Stimulated activated naive B cell treated with anti-CD40 and anti-IgM and Interleukin-4, amounts not matched to agents 10 μg/mL and 1 μg/mL and 100 μg/mL, for 72 hours (primary cell): Measurements from ENCODE around the gene LARGE2.
A peak's percentile ranks its signal among the peaks of the same experiment; 100 is the strongest.

ENCODE experiments used
- ATAC-seq, 2 donors: fragments of 150-1000 bp; cut with Tn5 transposase; replicated peaks; 2 replicates each; pipeline ENCODE4 v1.10.0; 2021; ENCODE audit warnings: moderate library complexity in 1 of 2
- DNase-seq: peaks from one replicate; pipeline ENCODE4 v3.0.0; 2021
- H3K27ac Mint-ChIP-seq: one replicate; pipeline ENCODE4 v1.8.0; 2022; ENCODE audit warnings: mild to moderate bottlenecking, mixed read lengths
- H3K27me3 Mint-ChIP-seq, 2 donors: one replicate each; pipeline ENCODE4 v1.8.0; 2022; ENCODE audit warnings: mixed read lengths in 2 of 2
- H3K36me3 Mint-ChIP-seq, 2 donors: one replicate each; pipeline ENCODE4 v1.8.0; 2022; ENCODE audit warnings: mixed read lengths in 2 of 2, mild to moderate bottlenecking in 1 of 2
- H3K4me1 Mint-ChIP-seq, 2 donors: one replicate each; pipeline ENCODE4 v1.8.0; 2022; ENCODE audit warnings: mixed read lengths in 2 of 2, mild to moderate bottlenecking in 1 of 2
- H3K4me3 Mint-ChIP-seq, 2 donors: one replicate each; pipeline ENCODE4 v1.8.0; 2022; ENCODE audit warnings: mild to moderate bottlenecking in 2 of 2, mixed read lengths in 2 of 2, moderate library complexity in 1 of 2
- H3K9me3 Mint-ChIP-seq, 2 donors: one replicate each; pipeline ENCODE4 v1.8.0; 2022; ENCODE audit warnings: mixed read lengths in 2 of 2, mild to moderate bottlenecking in 1 of 2

The LARGE2 gene

DNA sequence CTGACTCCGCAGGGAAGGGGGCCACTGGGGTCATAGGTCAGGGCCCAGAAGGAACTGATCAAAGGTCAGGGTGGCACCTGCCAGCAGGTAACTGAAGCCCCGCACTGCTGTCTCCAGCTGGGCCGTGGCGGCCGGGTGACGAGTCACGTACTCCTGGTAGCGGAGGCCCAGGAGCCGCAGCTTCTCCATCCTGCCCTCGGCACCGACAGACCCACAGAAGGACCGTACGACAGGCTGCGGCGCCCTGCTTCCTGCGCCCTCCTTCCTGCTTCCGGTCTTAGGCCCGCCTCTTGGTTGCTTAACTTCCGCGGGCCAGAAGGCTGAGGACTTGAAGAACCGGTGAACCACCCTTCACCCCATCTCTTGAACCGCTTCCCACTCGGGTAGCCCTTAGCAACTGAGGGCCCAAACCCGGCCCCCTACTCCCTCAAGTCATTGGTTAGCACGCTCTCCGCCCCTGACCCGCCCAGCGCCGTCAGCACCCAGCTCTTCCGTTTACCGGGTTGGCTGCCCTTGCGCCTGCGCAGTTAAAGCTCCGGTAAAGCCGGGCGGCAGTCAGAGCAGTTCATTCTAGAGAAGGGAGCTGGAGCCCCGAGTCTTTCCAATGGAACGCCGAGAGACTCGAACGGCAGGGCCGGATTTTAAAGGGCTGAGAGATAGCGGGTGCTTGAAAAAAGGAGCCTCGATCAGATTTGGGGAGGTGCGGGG, 4.7 kb upstream of the LARGE2 start, which contains the start of gene PEX16:
TSS of gene PEX16 (minus strand) at position 255 of the 708 bp plus-strand sequence. CDS start at position 189, 66 bp downstream.
- Mint-ChIP-seq H3K27ac (peak within 1 kb of the TSS; percentile 99), H3K36me3 (peaks cover 24 to 25% of the 10 kb centered on the region in 2 donors), H3K4me3 (peak within 1 kb of the TSS; percentile 98 to 100), H3K9me3 (no peaks in the 10 kb centered on the region), H3K4me1 (peaks cover 37 to 75% of the 10 kb centered on the region in 2 donors), H3K27me3 (no peaks in the 10 kb centered on the region)
- peak; percentile 92 to 93 for ATAC-seq
- DNase-seq: peak; percentile 98

DNA sequence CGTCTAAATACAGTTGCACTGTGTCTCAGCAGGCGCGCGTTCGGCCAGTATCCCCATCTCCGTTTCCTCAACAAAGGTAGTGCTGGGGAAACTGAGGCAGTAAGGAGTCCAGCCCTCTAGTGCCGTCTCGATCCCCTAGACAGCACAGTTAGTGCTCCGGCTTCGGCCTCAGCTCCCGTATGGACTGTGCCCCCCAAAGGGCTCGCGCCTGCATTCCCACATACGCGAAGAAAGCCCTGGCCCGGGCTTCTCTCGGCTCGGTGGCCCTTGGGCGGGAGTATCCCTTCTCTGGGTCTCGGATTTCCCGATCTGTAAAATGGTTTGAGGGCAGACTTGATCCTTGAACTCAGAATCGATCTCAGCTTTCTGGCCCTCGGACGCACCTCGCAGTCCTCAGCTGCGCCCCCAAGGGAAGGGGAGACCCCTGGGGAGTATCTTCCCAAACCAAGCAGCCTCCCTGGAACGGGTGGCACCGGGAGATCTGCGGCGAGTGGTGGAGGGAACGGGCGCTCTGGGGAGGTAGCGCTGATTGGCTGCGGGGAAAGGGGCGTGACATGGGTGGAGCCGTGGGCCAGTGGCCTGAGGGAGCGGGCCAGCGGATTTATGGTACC, 4.0 kb upstream of the LARGE2 start:
- DNase-seq: peak; percentile 54
- ATAC-seq: peak; percentile 44 to 46
- peak overlapping the region; percentile 98 to 100 for H3K4me3 Mint-ChIP-seq
- peak overlapping the region; percentile 99 for H3K27ac Mint-ChIP-seq
- peaks cover 20 to 25% of the 10 kb centered on the region in 2 donors for H3K36me3 Mint-ChIP-seq
- H3K9me3 Mint-ChIP-seq: no peaks in the 10 kb centered on the region
- H3K27me3 Mint-ChIP-seq: no peaks in the 10 kb centered on the region
- H3K4me1 Mint-ChIP-seq: peaks cover 37 to 76% of the 10 kb centered on the region in 2 donors

DNA sequence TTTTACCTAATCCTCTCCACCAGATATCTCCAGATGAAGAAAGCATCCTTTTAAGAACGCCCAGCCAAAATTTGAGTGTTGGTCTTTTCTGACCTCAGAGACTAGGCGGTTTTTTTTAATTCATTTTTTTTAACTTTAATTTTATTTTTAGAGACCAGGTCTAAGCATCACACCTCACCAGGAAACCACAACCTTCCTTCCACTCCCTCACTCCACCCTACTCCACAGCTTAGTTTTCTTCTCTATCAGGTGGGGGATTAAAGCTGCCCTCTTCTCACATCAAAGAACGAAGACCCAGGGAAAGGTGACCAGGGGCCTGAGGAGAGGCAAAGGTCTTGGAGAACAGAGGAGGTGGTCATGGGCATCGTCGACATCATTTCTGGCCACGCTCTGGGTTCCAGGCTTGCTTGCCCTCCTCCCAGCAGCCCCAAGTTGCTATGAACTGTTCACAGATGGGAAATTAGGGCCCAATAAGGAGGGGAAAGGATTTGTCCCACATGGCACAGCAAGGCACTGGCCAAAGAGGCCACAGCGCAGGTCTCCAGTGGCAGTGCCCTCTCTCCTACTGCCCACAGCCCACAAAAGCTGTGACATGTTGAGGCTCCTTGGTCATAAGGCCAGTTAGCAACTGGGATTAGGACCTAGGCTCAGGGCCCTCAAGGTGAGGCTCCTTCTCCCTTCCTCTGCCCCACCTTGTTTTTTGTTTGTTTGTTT, 3.3 kb upstream of the LARGE2 start:
- ATAC-seq (no peak), DNase-seq (no peak)
- no peaks in the 10 kb centered on the region for H3K9me3 Mint-ChIP-seq
- H3K4me1 Mint-ChIP-seq: peaks cover 36 to 76% of the 10 kb centered on the region in 2 donors
- no peaks in the 10 kb centered on the region for H3K27me3 Mint-ChIP-seq
- H3K4me3 Mint-ChIP-seq: peak overlapping the region; percentile 98 to 100
- H3K36me3 Mint-ChIP-seq: peaks cover 15 to 21% of the 10 kb centered on the region in 2 donors
- H3K27ac Mint-ChIP-seq: peak overlapping the region; percentile 99

DNA sequence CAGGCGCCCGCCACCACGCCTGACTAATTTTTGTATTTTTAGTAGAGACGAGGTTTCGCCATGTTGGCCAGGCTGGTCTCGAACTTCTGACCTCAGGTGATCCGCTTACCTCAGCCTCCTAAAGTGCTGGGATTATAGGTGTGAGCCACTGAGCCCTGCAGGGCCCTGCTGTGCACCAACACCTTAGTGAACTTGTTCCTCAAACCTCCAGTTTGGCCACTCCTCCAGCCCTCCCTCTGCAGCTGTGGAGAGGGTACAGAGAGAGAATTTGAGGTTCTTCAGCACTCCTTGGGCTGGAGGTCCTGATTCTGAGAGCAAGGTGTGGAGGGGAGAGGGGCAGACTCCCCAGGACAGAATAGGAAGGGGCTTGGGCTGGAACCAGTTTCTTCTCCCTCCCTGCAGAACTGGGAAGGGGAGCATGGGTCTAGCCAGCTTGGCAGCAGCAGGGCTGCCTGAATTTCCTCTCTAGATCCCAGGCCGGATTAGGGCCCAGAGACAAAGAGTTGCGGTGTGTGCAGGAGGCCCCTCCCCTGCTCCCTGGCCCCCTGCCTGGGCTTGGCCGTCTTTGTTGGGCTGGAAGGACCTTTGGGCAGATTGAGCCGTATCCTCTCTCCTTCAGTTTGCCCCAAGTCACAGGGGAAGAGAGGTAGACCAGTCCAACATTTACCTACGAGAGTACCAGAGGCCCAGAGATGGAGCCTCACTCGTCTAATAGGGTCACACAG, 2.5 kb upstream of the LARGE2 start:
- peak overlapping the region; percentile 59 for H3K27ac Mint-ChIP-seq
- H3K36me3 Mint-ChIP-seq: peaks cover 15 to 21% of the 10 kb centered on the region in 2 donors
- no peaks in the 10 kb centered on the region for H3K9me3 Mint-ChIP-seq
- peaks cover 42 to 76% of the 10 kb centered on the region in 2 donors for H3K4me1 Mint-ChIP-seq
- H3K4me3 Mint-ChIP-seq: peak overlapping the region; percentile 21 to 57
- DNase-seq (no peak), ATAC-seq (no peak)
- H3K27me3 Mint-ChIP-seq: no peaks in the 10 kb centered on the region

DNA sequence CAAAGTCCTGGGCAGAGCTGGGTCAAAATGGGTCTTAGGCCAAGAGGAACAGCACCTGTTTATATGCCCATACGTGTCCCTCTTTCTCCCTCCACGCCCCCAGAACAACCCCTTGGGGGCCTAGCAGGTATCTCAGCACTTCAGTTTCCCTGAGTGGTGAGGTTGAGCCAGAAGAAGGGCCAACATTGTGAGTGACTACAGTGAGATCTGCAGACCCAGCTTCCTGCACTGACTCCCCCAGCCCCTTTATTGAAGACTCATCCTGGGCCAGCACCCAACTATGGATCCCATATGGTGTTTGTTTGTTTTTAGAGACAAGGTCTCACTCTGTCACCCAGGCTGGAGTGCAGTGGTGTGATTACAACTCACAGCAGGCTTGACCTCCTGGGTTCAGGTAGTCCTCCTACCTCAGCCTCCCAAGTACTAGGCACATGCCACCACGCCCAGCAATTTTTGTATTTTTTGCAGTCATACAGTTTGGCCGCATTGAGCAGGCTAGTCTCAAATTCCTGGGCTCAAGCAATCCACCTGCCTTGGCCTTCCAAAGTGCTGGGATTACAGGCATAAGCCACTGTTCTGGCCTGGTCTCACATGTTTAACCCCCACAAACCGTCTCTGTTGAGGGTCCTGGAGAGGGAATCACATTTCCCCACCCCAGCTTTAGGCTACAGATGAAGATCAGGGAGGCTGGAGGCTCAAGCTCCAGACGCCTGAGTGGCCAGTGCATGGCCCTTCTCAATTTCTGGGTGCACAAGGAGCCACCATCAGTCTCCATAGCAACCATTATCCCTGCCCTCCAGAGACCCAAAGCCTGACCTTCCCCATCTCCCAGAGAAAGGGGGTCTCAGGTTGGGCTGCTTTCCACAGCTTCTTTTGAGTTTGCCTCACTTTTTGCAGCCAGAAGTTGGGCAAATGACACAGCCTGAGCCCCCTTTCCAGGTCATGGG, 1.7 kb upstream of the LARGE2 start:
- peak overlapping the region; percentile 68 to 81 for H3K4me3 Mint-ChIP-seq
- peaks cover 11 to 16% of the 10 kb centered on the region in 2 donors for H3K36me3 Mint-ChIP-seq
- H3K9me3 Mint-ChIP-seq: no peaks in the 10 kb centered on the region
- H3K27me3 Mint-ChIP-seq: no peaks in the 10 kb centered on the region
- ATAC-seq (no peak), DNase-seq (no peak)
- H3K4me1 Mint-ChIP-seq: peaks cover 41 to 75% of the 10 kb centered on the region in 2 donors
- peak overlapping the region; percentile 67 for H3K27ac Mint-ChIP-seq

DNA sequence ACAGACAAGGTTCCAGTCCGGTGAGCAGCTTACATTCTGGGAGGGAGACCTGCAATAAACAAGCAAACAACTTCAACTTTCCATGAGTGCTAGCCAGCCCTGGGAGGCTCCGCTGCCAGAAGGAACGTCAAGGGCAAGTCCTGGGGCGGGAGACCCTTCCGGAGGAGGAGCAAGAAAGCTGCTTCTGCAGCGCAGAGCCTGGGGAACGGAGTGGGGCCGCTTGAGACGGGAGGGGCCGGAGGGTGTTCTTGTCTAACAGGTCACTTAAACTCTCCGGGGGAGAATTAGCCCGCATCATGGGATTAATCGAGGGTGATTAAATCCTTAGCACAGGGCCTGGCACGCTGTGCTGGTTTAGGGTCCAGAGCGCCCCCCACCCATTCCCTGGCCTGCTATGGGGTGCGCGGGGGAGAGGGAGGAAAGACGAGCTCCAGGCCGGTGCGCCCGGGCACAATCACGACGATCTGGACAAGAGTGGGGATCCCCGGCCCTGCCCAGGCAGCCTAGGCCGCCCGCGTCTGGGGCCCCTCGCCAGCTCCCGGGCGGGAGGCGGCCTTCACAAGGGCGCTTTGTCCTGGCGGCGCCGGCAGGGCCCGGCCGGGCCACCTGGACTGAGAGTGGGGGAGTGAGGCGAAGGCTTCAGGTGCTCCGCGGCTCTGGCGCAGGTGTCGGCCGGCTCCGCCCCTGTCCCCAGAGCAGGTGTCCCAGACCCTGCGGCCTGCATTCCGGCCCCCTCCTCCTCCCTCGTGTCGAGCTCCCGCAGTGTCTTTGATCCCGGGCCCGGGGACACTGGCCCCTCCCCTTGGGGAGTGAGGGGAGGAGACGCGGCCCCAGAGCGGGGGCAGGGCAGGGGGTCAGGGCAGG, 663 bp upstream of the LARGE2 start:
- DNase-seq (no peak), ATAC-seq (no peak)
- Mint-ChIP-seq H3K9me3 (no peaks in the 10 kb centered on the region), H3K27me3 (no peaks in the 10 kb centered on the region), H3K27ac (peak overlapping the region; percentile 67), H3K4me3 (peak overlapping the region; percentile 68 to 81), H3K4me1 (peaks cover 43 to 75% of the 10 kb centered on the region in 2 donors), H3K36me3 (peaks cover 11 to 17% of the 10 kb centered on the region in 2 donors)

DNA sequence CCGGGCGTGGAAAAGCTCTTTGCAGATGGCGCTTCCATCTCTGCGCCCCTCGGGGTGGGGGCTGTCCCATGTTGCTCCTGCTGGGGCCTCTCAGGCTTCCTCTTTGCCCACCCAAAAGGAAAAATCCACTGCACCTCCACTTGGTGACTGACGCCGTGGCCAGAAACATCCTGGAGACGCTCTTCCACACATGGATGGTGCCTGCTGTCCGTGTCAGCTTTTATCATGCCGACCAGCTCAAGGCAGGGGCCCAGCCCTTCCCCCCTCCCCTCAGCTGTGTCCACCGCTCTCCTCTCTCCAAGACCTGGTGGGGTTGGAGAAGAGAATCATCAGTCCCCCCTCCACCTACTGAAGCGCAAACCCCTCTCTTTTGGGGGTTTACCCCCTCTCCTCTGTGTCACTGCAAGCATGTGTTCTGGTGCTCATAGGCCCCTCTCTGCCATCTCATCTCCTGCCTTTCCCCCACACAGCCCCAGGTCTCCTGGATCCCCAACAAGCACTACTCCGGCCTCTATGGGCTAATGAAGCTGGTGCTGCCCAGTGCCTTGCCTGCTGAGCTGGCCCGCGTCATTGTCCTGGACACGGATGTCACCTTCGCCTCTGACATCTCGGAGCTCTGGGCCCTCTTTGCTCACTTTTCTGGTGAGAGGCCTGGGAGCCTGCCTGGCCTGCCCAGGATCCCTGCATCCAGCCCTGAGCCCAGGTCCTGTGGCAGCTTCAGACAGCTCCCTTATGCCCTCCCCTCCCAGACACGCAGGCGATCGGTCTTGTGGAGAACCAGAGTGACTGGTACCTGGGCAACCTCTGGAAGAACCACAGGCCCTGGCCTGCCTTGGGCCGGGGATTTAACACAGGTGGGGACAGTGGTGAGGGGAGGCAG, 1.8 kb downstream of the LARGE2 start:
- H3K4me3 Mint-ChIP-seq: peak overlapping the region; percentile 74 to 78
- ATAC-seq: peak in 1 of 2 donors; percentile 11
- H3K9me3 Mint-ChIP-seq: no peaks in the 10 kb centered on the region
- H3K27ac Mint-ChIP-seq: peak overlapping the region; percentile 93
- peaks cover 53 to 84% of the 10 kb centered on the region in 2 donors for H3K4me1 Mint-ChIP-seq
- DNase-seq: no peak
- H3K27me3 Mint-ChIP-seq: no peaks in the 10 kb centered on the region
- H3K36me3 Mint-ChIP-seq: peaks cover 24 to 34% of the 10 kb centered on the region in 2 donors

DNA sequence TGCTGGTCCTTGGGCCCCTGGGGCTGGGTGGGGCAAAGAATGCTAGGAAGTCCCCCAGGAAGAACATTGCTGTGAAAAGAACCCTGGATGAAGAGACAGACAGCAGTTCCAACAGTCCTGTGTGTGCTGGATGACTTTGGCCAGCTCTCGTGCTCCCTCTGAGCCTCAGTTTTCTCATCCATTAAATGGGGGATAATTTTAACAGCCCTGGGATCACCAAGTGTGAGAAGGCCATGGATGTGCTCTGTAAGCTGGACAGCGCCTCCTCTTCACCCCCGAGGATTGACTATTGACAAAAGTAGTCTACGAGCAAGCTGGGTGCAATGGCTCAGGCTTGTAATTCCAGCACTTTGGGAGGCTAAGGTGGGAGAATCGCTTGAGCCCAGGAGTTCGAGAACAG, 2.5 kb downstream of the LARGE2 start:
- Mint-ChIP-seq H3K4me3 (peak overlapping the region in 1 of 2 donors; percentile 78), H3K36me3 (peaks cover 24 to 34% of the 10 kb centered on the region in 2 donors), H3K9me3 (no peaks in the 10 kb centered on the region), H3K27ac (peak overlapping the region; percentile 93), H3K4me1 (peaks cover 53 to 77% of the 10 kb centered on the region in 2 donors), H3K27me3 (no peaks in the 10 kb centered on the region)
- DNase-seq (no peak), ATAC-seq (no peak)

DNA sequence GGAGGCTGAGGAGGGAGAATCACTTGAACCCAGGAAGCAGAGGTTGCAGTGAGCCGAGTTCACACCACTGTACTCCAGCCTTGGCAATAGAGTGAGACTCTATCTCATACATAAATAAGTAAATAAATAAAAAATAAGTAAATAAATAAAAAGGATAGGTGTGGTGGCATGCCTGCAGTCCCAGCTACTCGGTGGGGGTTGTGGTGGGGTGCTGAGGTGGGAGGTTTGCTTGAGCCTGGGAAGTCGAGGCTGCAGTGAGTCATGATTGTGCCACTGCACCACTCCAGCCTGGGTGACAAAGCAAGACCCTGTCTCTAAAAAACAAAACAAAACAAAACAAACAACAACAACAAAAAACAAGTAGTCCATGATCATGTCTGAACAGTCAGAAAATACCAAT, 3.1 kb downstream of the LARGE2 start:
- Mint-ChIP-seq H3K9me3 (no peaks in the 10 kb centered on the region), H3K27me3 (no peaks in the 10 kb centered on the region), H3K27ac (peak overlapping the region; percentile 79), H3K36me3 (peaks cover 28 to 39% of the 10 kb centered on the region in 2 donors), H3K4me1 (peaks cover 57 to 78% of the 10 kb centered on the region in 2 donors), H3K4me3 (no peak overlapping the region)
- DNase-seq (no peak), ATAC-seq (no peak)

DNA sequence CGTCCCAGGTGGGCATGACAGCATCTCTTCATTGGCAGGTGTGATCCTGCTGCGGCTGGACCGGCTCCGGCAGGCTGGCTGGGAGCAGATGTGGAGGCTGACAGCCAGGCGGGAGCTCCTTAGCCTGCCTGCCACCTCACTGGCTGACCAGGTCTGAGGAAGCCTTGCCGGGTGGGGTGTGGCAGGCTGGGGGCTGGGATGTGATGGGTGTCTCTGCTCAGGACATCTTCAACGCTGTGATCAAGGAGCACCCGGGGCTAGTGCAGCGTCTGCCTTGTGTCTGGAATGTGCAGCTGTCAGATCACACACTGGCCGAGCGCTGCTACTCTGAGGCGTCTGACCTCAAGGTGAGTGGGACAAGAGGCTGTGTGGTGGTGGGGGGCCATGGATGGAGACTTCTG, 3.5 kb downstream of the LARGE2 start:
- Mint-ChIP-seq H3K4me1 (peaks cover 60 to 78% of the 10 kb centered on the region in 2 donors), H3K9me3 (no peaks in the 10 kb centered on the region), H3K4me3 (no peak overlapping the region), H3K27ac (peak overlapping the region; percentile 20), H3K36me3 (peaks cover 29 to 39% of the 10 kb centered on the region in 2 donors), H3K27me3 (no peaks in the 10 kb centered on the region)
- ATAC-seq (no peak), DNase-seq (no peak)

DNA sequence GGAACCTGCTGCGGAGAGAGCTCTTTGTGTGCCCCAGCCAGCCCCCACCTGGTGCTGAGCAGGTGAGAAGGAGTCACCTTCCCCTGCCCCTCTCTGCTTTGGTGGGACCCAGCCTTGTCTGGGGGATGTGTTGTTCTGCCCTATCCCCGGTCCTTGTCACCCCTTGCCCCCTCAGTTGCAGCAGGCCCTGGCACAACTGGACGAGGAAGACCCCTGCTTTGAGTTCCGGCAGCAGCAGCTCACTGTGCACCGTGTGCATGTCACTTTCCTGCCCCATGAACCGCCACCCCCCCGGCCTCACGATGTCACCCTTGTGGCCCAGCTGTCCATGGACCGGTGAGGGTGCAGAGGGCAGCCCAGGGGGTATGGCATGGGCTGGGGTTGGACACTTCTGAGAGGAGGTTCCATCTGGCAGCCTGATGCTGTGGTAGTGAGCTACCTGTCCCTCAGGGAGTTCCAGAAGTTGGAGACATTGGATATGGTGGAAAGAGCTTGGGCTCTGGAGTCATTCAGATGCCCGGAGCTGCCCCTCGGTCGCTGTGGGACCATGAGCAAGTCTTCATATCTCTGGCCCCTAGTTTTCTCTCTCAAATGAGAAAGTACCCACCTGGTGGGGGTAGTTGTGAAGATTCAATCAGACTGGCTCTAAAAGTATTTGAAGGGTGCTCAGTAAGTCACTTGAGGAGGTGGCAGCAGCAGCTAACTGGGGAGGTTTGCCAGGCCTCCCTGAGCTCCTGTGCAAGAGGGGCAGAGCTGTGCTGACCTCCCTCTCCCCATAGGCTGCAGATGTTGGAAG, 4.3 kb downstream of the LARGE2 start:
- peak overlapping the region in 1 of 2 donors; percentile 31 for H3K4me3 Mint-ChIP-seq
- no peaks in the 10 kb centered on the region for H3K9me3 Mint-ChIP-seq

More for the DNA sequence above, 4.3 kb downstream of the LARGE2 start:
- Mint-ChIP-seq H3K36me3 (peaks cover 33 to 45% of the 10 kb centered on the region in 2 donors), H3K27ac (peak overlapping the region; percentile 70), H3K27me3 (no peaks in the 10 kb centered on the region), H3K4me1 (peaks cover 64 to 78% of the 10 kb centered on the region in 2 donors)
- no peak for ATAC-seq
- no peak for DNase-seq
